ENCODE measurements around the gene ZNF784. TPM values are rescaled to one million over a fixed set of nuclear protein-coding genes. Genes with fewer than 3 reads are reported as not detected.

ZNF784 gene
- total and polyA plus RNA-seq, 9 of the 15 experiments (the other 6 are each of a cell fraction or from before 2014, with no cell fraction given), result 0.14 to 6.1 (median 2.1) TPM

GRCh38 chr19:55643003-55643886, 18.9 kb upstream of the ZNF784 start, which contains the start of gene ZNF581 (continued):
- no peak for TF ChIP-seq PTRF (tag; IDR thresholded peaks at IDR 0.05)
- no peak for TF ChIP-seq MBD1 (CRISPR knock-in tag; IDR thresholded peaks at IDR 0.05)
- TF ChIP-seq FOXJ3 (CRISPR knock-in tag; IDR thresholded peaks at IDR 0.05), result no peak
- TF ChIP-seq RAD51 (IDR thresholded peaks at IDR 0.05; ENCODE audit: borderline replicate concordance, low read depth), result no peak
- TF ChIP-seq ZNF511 (CRISPR knock-in tag; IDR thresholded peaks at IDR 0.05), result peak; percentile 33; the same call in 1 of the 2 replicates
- no peak for TF ChIP-seq STAT5B (CRISPR knock-in tag; IDR thresholded peaks at IDR 0.05)
- TF ChIP-seq SLC30A9 (CRISPR knock-in tag; IDR thresholded peaks at IDR 0.05), result no peak
- TF ChIP-seq CTCFL (IDR thresholded peaks at IDR 0.05; ENCODE audit: borderline replicate concordance, insufficient read depth, low read depth, low read length, poor library complexity, severe bottlenecking), result no peak
- TF ChIP-seq ZBTB2 (IDR thresholded peaks at IDR 0.05), result peak; percentile 66; the same call in 1 of the 2 replicates
- TF ChIP-seq KLF16 (IDR thresholded peaks at IDR 0.05), result no peak
- TF ChIP-seq BRF1 (IDR thresholded peaks at IDR 0.05; ENCODE audit: borderline replicate concordance, extremely low read depth, insufficient read length), result no peak
- no peak for TF ChIP-seq ZC3H8 (IDR thresholded peaks at IDR 0.05)
- no peak for TF ChIP-seq ZNF551 (CRISPR knock-in tag; IDR thresholded peaks at IDR 0.05)
- TF ChIP-seq, protein P1, sequence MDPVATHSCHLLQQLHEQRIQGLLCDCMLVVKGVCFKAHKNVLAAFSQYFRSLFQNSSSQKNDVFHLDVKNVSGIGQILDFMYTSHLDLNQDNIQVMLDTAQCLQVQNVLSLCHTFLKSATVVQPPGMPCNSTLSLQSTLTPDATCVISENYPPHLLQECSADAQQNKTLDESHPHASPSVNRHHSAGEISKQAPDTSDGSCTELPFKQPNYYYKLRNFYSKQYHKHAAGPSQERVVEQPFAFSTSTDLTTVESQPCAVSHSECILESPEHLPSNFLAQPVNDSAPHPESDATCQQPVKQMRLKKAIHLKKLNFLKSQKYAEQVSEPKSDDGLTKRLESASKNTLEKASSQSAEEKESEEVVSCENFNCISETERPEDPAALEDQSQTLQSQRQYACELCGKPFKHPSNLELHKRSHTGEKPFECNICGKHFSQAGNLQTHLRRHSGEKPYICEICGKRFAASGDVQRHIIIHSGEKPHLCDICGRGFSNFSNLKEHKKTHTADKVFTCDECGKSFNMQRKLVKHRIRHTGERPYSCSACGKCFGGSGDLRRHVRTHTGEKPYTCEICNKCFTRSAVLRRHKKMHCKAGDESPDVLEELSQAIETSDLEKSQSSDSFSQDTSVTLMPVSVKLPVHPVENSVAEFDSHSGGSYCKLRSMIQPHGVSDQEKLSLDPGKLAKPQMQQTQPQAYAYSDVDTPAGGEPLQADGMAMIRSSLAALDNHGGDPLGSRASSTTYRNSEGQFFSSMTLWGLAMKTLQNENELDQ (CRISPR knock-in tag; IDR thresholded peaks at IDR 0.05; ENCODE audit: borderline replicate concordance), result no peak
- TF ChIP-seq CBX2 (IDR thresholded peaks at IDR 0.05; ENCODE audit: insufficient read depth, low read length, poor library complexity, severe bottlenecking), result no peak
- no peak for TF ChIP-seq ZNF274 (IDR thresholded peaks at IDR 0.05; ENCODE audit: borderline replicate concordance, low read depth, low read length)
- TF ChIP-seq PHB2 (IDR thresholded peaks at IDR 0.05; ENCODE audit: low read depth), result no peak
- TF ChIP-seq ZFX (CRISPR knock-in tag; IDR thresholded peaks at IDR 0.05), result peak; percentile 15; the same call in 1 of the 2 replicates

Measured in K562 (cell line).